ENCODE measurements around the gene ZNF488.

Gene ZNF488

GRCh38 chr10:47357131-47357582 is 26.9 kb downstream of the ZNF488 start:
- DNase-seq (ENCODE audit: low read depth, low spot score): no peak
- no peak overlapping the region for H3K4me3 ChIP-seq (ENCODE audit: low read length)

DNA sequence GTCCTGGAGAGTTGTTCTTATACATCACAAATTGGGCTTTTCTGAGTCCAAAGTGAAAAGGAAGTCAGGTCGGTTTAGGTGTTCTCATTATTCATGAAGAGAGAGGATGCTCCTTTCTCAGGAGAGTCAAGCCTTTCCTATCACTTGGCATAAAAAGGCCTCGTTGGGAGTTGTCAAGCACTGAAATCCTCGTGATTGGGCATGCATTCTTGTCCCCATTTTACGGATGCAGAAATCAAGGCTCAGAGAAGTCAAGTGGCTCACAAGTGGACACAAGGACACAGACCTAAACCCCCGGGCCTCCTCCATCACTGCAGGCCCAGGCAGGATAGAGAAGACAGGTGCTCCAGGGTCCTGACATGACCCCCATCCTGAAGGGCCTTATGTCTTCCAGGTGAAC is 27.4 kb downstream of the ZNF488 start:
- H3K4me3 ChIP-seq (ENCODE audit: low read length): no peak overlapping the region
- no peak for DNase-seq (ENCODE audit: low read depth, low spot score)

- DNase-seq (ENCODE audit: low read depth, low spot score): no peak
These were observed 29.2 kb downstream of the ZNF488 start for GRCh38 chr10:47354900-47355299.

GRCh38 chr10:47354165-47354564 is 29.9 kb downstream of the ZNF488 start:
- DNase-seq (ENCODE audit: low read depth, low spot score): no peak
- H3K4me3 ChIP-seq (ENCODE audit: low read length): no peak overlapping the region

More at GRCh38 chr10:47354900-47355299, 29.2 kb downstream of the ZNF488 start:
- H3K4me3 ChIP-seq (ENCODE audit: low read length): no peak overlapping the region

DNA sequence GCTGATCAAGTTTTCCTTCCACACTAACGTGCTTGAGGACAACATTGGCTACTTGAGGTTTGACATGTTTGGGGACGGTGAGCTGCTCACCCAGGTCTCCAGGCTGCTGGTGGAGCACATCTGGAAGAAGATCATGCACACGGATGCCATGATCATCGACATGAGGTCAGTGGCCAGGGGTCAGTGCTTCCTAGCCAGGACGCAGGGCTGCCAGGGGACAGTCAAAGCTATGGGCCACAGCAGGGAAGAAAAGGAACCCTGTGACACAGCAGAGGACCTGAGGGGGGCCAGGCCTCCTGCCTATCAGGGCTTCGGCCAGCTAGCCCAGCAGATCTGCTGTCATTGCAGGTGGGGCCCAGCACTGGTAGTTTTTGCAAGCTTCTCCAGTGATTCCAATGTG is 30.7 kb downstream of the ZNF488 start:
- no peak for DNase-seq (ENCODE audit: low read depth, low spot score)
- H3K4me3 ChIP-seq (ENCODE audit: low read length): no peak overlapping the region

DNA sequence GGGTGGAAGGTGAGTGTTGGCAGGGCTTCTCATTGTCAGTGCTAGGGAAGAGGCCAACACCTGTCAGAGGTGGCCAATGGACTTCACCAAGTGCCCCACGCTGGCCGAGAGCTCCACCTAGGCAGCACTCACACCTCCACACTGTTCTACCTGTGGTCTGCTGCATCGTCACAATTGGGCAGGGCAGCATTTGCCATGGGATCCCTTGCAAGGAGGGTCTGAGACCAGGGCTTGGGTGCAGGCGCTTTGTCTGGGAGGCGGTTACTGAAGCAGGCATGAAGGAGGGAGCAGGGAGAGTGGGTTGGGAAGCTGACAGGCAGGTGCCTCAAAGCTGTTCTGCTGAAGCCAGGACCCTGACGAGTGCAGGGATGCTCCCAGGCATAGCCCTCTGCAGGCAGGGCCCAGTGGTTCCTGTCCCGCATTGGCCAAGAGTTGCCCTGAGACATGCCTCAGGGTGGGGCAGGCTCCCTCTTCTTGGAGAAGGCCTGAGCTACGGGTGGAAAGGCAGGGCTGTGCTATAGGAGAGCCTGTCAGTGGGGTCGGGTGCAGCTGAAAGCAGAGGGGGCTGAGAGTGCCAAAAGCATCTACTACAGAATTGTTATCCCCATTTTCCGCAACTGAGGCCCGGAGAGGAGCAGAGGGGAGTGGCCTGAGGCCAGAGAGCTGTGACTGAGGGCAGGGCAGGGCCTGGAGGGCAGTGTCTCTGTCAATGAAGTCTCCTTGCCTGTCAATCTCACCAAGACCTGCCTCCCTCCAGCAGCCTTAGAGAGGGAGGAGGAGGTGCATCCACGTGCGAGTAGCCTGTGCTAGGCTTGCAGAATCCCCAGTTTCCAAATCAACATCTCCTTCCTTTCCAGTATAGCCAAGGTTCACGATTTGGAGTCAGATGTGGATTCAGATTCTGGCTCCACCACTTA is 31.9 kb downstream of the ZNF488 start:
- DNase-seq (ENCODE audit: low read depth, low spot score): no peak

GRCh38 chr10:47350671-47351640 is 33.1 kb downstream of the ZNF488 start:
- no peak for DNase-seq (ENCODE audit: low read depth, low spot score)
- H3K4me3 ChIP-seq (ENCODE audit: low read length): no peak overlapping the region

More for the DNA sequence above, 31.9 kb downstream of the ZNF488 start:
- no peak overlapping the region for H3K4me3 ChIP-seq (ENCODE audit: low read length)

DNA sequence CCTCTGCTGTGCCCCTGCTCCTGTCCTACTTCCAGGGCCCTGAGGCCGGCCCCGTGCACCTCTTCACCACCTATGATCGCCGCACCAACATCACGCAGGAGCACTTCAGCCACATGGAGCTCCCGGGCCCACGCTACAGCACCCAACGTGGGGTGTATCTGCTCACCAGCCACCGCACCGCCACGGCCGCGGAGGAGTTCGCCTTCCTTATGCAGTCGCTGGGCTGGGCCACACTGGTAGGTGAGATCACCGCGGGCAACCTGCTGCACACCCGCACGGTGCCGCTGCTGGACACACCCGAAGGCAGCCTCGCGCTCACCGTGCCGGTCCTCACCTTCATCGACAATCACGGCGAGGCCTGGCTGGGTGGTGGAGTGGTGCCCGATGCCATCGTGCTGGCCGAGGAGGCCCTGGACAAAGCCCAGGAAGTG is 34.1 kb downstream of the ZNF488 start:
- DNase-seq (ENCODE audit: low read depth, low spot score): no peak

GRCh38 chr10:47349516-47349915 is 34.6 kb downstream of the ZNF488 start:
- no peak for DNase-seq (ENCODE audit: low read depth, low spot score)
- no peak overlapping the region for H3K4me3 ChIP-seq (ENCODE audit: low read length)

More for the DNA sequence above, 34.1 kb downstream of the ZNF488 start:
- no peak overlapping the region for H3K4me3 ChIP-seq (ENCODE audit: low read length)

- H3K4me3 ChIP-seq (ENCODE audit: low read length): no peak overlapping the region
- no peak for DNase-seq (ENCODE audit: low read depth, low spot score)
These were observed 35.2 kb downstream of the ZNF488 start for GRCh38 chr10:47348661-47349470.

DNA sequence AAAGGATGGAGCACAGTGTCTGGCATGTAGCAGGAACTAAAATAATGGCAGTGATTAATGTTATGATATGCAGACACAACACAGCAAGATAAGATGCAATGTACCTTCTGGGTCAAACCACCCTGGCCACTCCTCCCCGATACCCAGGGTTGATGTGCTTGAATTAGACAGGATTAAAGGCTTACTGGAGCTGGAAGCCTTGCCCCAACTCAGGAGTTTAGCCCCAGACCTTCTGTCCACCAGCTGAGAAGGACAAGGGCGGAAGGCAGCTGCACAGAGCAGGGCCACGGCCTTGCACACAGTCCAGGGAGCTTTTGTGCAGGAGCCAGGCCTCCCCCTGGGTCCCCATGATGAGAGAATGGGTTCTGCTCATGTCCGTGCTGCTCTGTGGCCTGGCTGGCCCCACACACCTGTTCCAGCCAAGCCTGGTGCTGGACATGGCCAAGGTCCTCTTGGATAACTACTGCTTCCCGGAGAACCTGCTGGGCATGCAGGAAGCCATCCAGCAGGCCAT is 35.9 kb downstream of the ZNF488 start, which contains the start of gene RBP3:
TSS of gene RBP3 (plus strand) at position 226 of the 514 bp plus-strand sequence. CDS start at position 348, 122 bp downstream.
- no peak for DNase-seq (ENCODE audit: low read depth, low spot score)
- no peak within 1 kb of the TSS for H3K4me3 ChIP-seq (ENCODE audit: low read length)

GRCh38 chr10:47347303-47347675 is 36.8 kb downstream of the ZNF488 start:
- no peak for DNase-seq (ENCODE audit: low read depth, low spot score)
- no peak overlapping the region for H3K4me3 ChIP-seq (ENCODE audit: low read length)

- DNase-seq (ENCODE audit: low read depth, low spot score): no peak
- H3K4me3 ChIP-seq (ENCODE audit: low read length): no peak overlapping the region
These were observed 37.4 kb downstream of the ZNF488 start for GRCh38 chr10:47346581-47347302.

- no peak for DNase-seq (ENCODE audit: low read depth, low spot score)
- no peak overlapping the region for H3K4me3 ChIP-seq (ENCODE audit: low read length)
These were observed 38.9 kb downstream of the ZNF488 start for GRCh38 chr10:47344996-47345870.

DNA sequence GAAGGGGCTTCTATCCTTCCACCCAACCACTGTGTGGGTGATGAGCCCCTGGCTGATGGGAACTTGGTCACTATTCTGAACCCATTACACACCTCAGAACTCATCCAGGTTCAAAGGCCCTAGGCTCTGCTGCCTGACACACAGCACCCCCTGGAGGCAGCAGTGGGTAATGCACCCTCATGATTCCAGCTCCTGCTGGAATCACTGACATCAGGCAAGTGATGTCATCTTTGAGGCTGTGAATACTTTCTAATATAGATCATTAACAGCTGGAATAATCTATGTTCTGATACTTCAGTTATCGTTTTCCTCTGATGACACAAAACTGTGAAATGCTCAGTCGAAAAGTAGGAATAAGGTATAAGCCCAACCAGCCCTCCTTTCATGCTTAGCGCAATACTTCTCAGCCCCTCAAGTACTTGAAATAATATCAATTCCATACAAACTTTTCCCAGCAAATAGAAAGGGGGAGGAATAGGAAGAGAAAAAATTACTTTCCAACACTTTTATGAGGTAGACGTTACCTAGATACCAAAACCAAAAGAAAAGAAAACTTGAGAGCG is 43.4 kb downstream of the ZNF488 start:
- no peak overlapping the region for H3K4me3 ChIP-seq (ENCODE audit: low read length)
- peak; percentile 43 for DNase-seq (ENCODE audit: low read depth, low spot score)

GRCh38 chr10:47339759-47340607 is 44.1 kb downstream of the ZNF488 start:
- no peak for DNase-seq (ENCODE audit: low read depth, low spot score)
- no peak overlapping the region for H3K4me3 ChIP-seq (ENCODE audit: low read length)
